Activated naive CD8-positive, alpha-beta T cell treated with anti-CD3 and anti-CD28 coated beads, Interleukin-2, amount 10 ng/mL, durations not matched to agents 7 days and 5 days (primary cell): ENCODE measurements around the gene NCKAP1. TPM values are rescaled to one million over a fixed set of nuclear protein-coding genes. Genes with fewer than 3 reads are reported as not detected.

Source experiments
- total RNA-seq, 2 experiments: library from RNA; stranded (reverse); gene quantifications; one replicate each; pipeline ENCODE4 v1.2.3, GENCODE V29; 2021

NCKAP1 gene
- total RNA-seq, 2 experiments from 2014 or later: 0.69 to 1.2 TPM

Other genes starting within 250 kb of the NCKAP1 start
- not detected for gene FRZB, start 171.8 kb downstream of the NCKAP1 start, total RNA-seq
- 1 to 10 TPM; 1.7 to 1.8 TPM for gene DUSP19, start 40.3 kb upstream of the NCKAP1 start, total RNA-seq
- 10 to 100 TPM; 20.1 to 21.4 TPM for gene NUP35, start 86.0 kb upstream of the NCKAP1 start, total RNA-seq